Right lobe of liver (tissue), 6 donors: Measurements from ENCODE around the gene SYT14. TPM values are rescaled to one million over a fixed set of nuclear protein-coding genes. Genes with fewer than 3 reads are reported as not detected.
A peak's percentile ranks its signal among the peaks of the same experiment; 100 is the strongest.

Experiments used
- ATAC-seq, 4 donors: fragments of 200-7000 bp; cut with Tn5 transposase; one replicate each; pipeline ENCODE4 v1.9.1; 2020; ENCODE audit warnings: mild to moderate bottlenecking in 4 of 4, moderate library complexity in 4 of 4
- DNase-seq, 3 donors: peaks; one replicate each; pipeline ENCODE4 v3.0.0-alpha.2; 2020
- H3K27ac ChIP-seq, 3 donors: fragments of 200-600 bp; one replicate each; pipeline ENCODE4 v1.8.0; 2022
- H3K27me3 ChIP-seq, 2 donors: fragments of 200-600 bp; one replicate each; pipeline ENCODE4 v1.8.0; 2022
- H3K36me3 ChIP-seq, 4 donors: fragments of 200-600 bp; sonication (generic) in 1 of 4; one replicate each; pipeline versions ENCODE4 v1.5.1 to v1.8.0; 2017 to 2022; ENCODE audit warnings: control low read depth in 1 of 4
- H3K4me1 ChIP-seq, 4 donors: fragments of 200-600 bp; sonication (generic) in 1 of 4; one replicate each; pipeline versions ENCODE4 v1.5.1 to v1.8.0; 2017 to 2022; ENCODE audit warnings: control low read depth in 1 of 4
- H3K4me3 ChIP-seq, 3 donors: fragments of 200-600 bp; one replicate each; pipeline ENCODE4 v1.8.0; 2022
- H3K9me3 ChIP-seq, 4 donors: fragments of 200-600 bp; sonication (generic) in 1 of 4; one replicate each; pipeline versions ENCODE4 v1.5.1 to v1.8.0; 2017 to 2022; ENCODE audit warnings: control low read depth in 1 of 4
- POLR2A ChIP-seq: fragments of 450-650 bp; IDR thresholded peaks from one replicate; pipeline ENCODE4 v1.6.1; 2017; ENCODE audit warnings: antibody characterized with exemption, mild to moderate bottlenecking
- WGBS: methylation state at CpG from one replicate; pipeline ENCODE4 v1.1.6; 2018; ENCODE audit warnings: low coverage, low lambda C conversion rate; ENCODE audit not compliant: insufficient coverage; ENCODE audit errors: missing lambda C conversion rate; 5-methylcytosine and 5-hydroxymethylcytosine counted together
- intact Hi-C, 2 donors: fragments of 100-400 bp; cut with DNase I; formaldehyde crosslinking; loops; one replicate each; pipeline versions ENCODE4 v1.11.2 to v1.14.1; 2022
- total RNA-seq, 6 experiments: library from RNA; depleted of rRNA in 2 of 6; stranded (reverse); fragments of >200 nt in 2 of 6; fragmentation: NEBNext Ultra II Directional in 3 of 6; extraction: Animal tissue kit (Norgen Biotek cat#: 25700) in 3 of 6; gene quantifications; one replicate each; pipeline versions ENCODE4 v1.1.0 to v1.2.4, GENCODE V29; 2016 to 2023
- TF ChIP-seq, protein P1 (sequence below), 4 donors: fragments of 200-600 bp in 3 of 4; fragments of 450-650 bp in 1 of 4; IDR thresholded peaks; one replicate each; pipeline versions ENCODE4 v1.5.1 to v1.8.0; 2016 to 2022; ENCODE audit warnings: antibody characterized with exemption in 4 of 4, mild to moderate bottlenecking in 2 of 4
- donor health status: DM: no; HTN: yes; CAD: no.
- donor health status: DM: no; HTN: no; CAD: no.
- donor health status: DM: no; HTN: no; CAD: no.
- donor health status: DM: no; HTN: yes; CAD: no.
- donor health status: DM: no; HTN: yes; CAD: no.

The SYT14 gene
- total RNA-seq, 6 experiments from 2014 or later, result not detected

DNA sequence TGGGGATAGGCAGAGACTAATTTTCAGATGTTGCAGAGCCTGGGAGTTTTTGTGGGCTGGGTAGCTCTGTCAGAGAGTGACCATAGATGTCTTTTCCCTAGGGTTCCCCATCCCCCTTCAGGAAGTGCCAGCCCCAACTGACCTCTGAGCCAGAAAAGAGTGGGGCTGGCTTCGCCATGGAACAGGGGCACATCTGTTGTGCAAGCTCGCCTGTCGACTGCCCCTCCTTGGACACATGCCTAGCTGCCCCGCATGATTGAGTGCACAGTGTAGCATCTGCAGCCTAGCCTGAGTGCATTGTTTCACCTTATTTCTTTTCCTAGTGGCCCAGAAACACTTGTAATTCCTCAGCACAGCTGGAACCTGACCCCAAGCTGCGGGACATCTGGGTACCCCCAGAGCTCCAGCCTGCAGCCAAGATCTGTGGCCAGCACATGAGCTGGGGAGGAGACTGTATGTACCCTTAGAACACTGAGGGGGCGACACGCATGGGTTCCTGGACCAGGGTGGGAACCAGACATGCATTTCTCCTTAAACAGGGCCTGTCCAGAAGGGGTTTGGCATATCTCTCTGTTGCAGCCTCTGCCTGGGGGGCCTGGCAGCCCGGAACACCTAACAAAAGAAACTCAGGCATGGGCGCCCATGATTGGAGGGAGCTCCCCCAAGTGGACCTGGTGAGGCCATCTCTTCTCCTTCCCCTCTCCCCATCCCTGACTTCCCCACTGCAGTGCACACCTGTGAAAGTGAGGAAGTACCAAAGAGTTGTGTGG lies 55.2 kb downstream of the SYT14 start:
- no peaks in the 10 kb centered on the region for H3K27me3 ChIP-seq
- intact Hi-C loops, result loop anchor here in 1 of 2 donors (10.0 kb wide), 1 partner anchor 138 kb away; no protein-coding TSS in a partner anchor
- TF ChIP-seq POLR2A, result no peak
- TF ChIP-seq, protein P1, sequence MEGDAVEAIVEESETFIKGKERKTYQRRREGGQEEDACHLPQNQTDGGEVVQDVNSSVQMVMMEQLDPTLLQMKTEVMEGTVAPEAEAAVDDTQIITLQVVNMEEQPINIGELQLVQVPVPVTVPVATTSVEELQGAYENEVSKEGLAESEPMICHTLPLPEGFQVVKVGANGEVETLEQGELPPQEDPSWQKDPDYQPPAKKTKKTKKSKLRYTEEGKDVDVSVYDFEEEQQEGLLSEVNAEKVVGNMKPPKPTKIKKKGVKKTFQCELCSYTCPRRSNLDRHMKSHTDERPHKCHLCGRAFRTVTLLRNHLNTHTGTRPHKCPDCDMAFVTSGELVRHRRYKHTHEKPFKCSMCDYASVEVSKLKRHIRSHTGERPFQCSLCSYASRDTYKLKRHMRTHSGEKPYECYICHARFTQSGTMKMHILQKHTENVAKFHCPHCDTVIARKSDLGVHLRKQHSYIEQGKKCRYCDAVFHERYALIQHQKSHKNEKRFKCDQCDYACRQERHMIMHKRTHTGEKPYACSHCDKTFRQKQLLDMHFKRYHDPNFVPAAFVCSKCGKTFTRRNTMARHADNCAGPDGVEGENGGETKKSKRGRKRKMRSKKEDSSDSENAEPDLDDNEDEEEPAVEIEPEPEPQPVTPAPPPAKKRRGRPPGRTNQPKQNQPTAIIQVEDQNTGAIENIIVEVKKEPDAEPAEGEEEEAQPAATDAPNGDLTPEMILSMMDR (IDR thresholded peaks at IDR 0.05), result no peak
- no peaks in the 10 kb centered on the region for H3K36me3 ChIP-seq
- no peak overlapping the region for H3K27ac ChIP-seq
- no peaks in the 10 kb centered on the region for H3K4me1 ChIP-seq
- H3K4me3 ChIP-seq, result no peak overlapping the region
- peak in 1 of 3 donors; percentile 24 for DNase-seq
- WGBS, result no CpG with 5 or more reads among the region's 9 CpGs
- no peaks in the 10 kb centered on the region for H3K9me3 ChIP-seq
- no peak for ATAC-seq

DNA sequence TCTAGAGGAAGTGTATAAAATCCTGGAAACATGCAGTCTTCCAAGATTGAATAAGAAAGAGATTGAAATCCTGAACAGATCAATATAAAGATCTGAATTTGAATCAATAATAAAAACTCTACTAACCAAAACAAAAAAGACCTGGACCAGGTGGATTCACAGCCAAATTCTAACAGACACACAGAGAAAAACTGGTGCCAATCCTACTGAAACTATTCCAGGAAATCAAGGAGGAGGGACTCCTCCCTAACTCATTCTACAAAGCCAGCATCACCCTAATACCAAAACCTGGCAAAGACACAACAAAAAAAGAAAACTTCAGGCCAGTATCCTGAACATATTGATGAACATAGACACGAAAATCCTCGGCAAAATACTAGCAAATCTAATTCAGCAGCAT lies 58.3 kb downstream of the SYT14 start:
- ATAC-seq, result no peak
- Histone ChIP-seq H3K36me3 (no peaks in the 10 kb centered on the region), H3K4me1 (no peaks in the 10 kb centered on the region), H3K27me3 (no peaks in the 10 kb centered on the region), H3K9me3 (no peaks in the 10 kb centered on the region), H3K27ac (no peak overlapping the region), H3K4me3 (no peak overlapping the region)
- intact Hi-C loops, result loop anchor here in 1 of 2 donors (10.0 kb wide), 1 partner anchor 142 kb away; no protein-coding TSS in a partner anchor
- 23% methylated on average over 2 of the region's 2 CpGs for WGBS
- no peak for TF ChIP-seq POLR2A
- TF ChIP-seq, protein P1 (IDR thresholded peaks at IDR 0.05), result no peak
- no peak for DNase-seq

DNA sequence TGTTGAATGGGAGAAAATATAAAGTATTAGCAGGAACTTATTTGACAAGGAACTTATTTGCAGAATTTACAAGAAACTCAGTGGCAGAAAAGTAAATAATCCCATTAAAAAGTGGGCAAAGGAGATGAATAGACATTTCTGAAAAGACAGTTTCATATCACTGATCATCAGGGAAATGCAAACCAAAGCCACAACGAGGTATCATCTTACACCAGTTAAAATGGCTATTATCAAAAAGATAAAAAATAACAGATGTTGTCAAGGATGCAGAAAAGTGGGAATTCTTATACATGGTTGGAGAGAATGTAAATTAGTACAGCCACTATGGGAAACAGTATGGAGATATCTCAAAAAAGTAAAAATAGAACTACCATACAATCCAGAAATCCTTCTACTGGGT lies 61.0 kb downstream of the SYT14 start:
- WGBS, result 10% methylated on average over 1 of the region's 1 CpG
- H3K9me3 ChIP-seq, result no peaks in the 10 kb centered on the region
- ATAC-seq (no peak), DNase-seq (no peak)
- H3K27ac ChIP-seq, result no peak overlapping the region
- intact Hi-C loops, result loop anchor here in 1 of 2 donors (10.0 kb wide), 1 partner anchor 144 kb away; no protein-coding TSS in a partner anchor
- no peaks in the 10 kb centered on the region for H3K36me3 ChIP-seq
- no peak for TF ChIP-seq POLR2A
- TF ChIP-seq, protein P1 (IDR thresholded peaks at IDR 0.05), result no peak
- no peak overlapping the region for H3K4me3 ChIP-seq
- no peaks in the 10 kb centered on the region for H3K4me1 ChIP-seq
- H3K27me3 ChIP-seq, result no peaks in the 10 kb centered on the region

DNA sequence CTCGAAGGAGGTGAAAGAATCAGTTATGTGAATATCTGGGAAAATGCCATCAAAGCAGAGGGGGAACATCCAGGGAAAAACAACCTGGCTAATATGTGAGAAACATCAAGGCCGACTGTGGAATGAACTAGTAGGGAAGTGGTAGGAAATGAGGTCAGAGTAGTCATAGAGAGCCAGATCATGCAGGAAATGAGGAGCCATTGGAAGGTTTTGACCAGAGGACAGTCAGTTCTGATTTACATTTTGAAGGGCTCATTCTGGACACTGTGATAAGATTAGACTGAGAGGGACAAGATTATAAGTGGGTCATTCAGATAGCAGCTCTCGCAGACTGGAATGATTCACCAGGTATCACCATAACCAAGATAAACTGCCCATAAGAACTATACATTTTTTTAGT lies 63.7 kb downstream of the SYT14 start:
- Histone ChIP-seq H3K27ac (no peak overlapping the region), H3K4me3 (no peak overlapping the region), H3K9me3 (no peaks in the 10 kb centered on the region), H3K27me3 (no peaks in the 10 kb centered on the region), H3K36me3 (no peaks in the 10 kb centered on the region), H3K4me1 (no peaks in the 10 kb centered on the region)
- TF ChIP-seq, protein P1 (IDR thresholded peaks at IDR 0.05), result no peak
- TF ChIP-seq POLR2A, result no peak
- 48% methylated on average over 3 of the region's 3 CpGs for WGBS
- DNase-seq, result no peak
- no peak for ATAC-seq
- intact Hi-C loops, result no loop called here
